ENCODE measurements around the gene ADRA2B.
"Not testable (repeated sequence)": the region's sequence is repeated elsewhere in the genome, so short reads cannot be mapped to it uniquely, and the experiment has no call there.

Gene ADRA2B

GRCh38 chr2:96089356-96090195 lies 26.8 kb downstream of the ADRA2B start:
- no peaks in the 10 kb centered on the region for H3K36me3 Mint-ChIP-seq (ENCODE audit: low read depth)
- DNase-seq: no peak
- no peak overlapping the region for H3K4me3 Mint-ChIP-seq
- H3K27me3 Mint-ChIP-seq: no peaks in the 10 kb centered on the region
- H3K27ac Mint-ChIP-seq: no peak overlapping the region
- H3K9me3 Mint-ChIP-seq: no peaks in the 10 kb centered on the region
- peaks cover 4% of the 10 kb centered on the region for H3K4me1 Mint-ChIP-seq (ENCODE audit: low read depth)

GRCh38 chr2:96088340-96089335 lies 27.7 kb downstream of the ADRA2B start:
- no peaks in the 10 kb centered on the region for H3K9me3 Mint-ChIP-seq
- no peak overlapping the region for H3K4me3 Mint-ChIP-seq
- no peak for DNase-seq
- H3K27me3 Mint-ChIP-seq: no peaks in the 10 kb centered on the region
- no peak overlapping the region for H3K27ac Mint-ChIP-seq
- H3K36me3 Mint-ChIP-seq (ENCODE audit: low read depth): no peaks in the 10 kb centered on the region
- peaks cover 4% of the 10 kb centered on the region for H3K4me1 Mint-ChIP-seq (ENCODE audit: low read depth)

- Mint-ChIP-seq H3K4me3 (no peak overlapping the region), H3K27me3 (no peaks in the 10 kb centered on the region), H3K4me1 (ENCODE audit: low read depth) (peaks cover 4% of the 10 kb centered on the region), H3K27ac (no peak overlapping the region), H3K36me3 (ENCODE audit: low read depth) (no peaks in the 10 kb centered on the region), H3K9me3 (no peaks in the 10 kb centered on the region)
- no peak for DNase-seq
Measured at GRCh38 chr2:96087130-96087529, 29.2 kb downstream of the ADRA2B start.

GRCh38 chr2:96085541-96086355 lies 30.6 kb downstream of the ADRA2B start:
- DNase-seq: peak; percentile 17
- no peaks in the 10 kb centered on the region for H3K9me3 Mint-ChIP-seq
- no peak overlapping the region for H3K4me3 Mint-ChIP-seq
- peaks cover 4% of the 10 kb centered on the region for H3K4me1 Mint-ChIP-seq (ENCODE audit: low read depth)
- no peaks in the 10 kb centered on the region for H3K27me3 Mint-ChIP-seq
- no peaks in the 10 kb centered on the region for H3K36me3 Mint-ChIP-seq (ENCODE audit: low read depth)
- no peak overlapping the region for H3K27ac Mint-ChIP-seq

- H3K9me3 Mint-ChIP-seq; H3K27me3 Mint-ChIP-seq; H3K4me3 Mint-ChIP-seq; DNase-seq; H3K4me1 Mint-ChIP-seq (ENCODE audit: low read depth); H3K36me3 Mint-ChIP-seq (ENCODE audit: low read depth); H3K27ac Mint-ChIP-seq: not testable (repeated sequence)
Measured at GRCh38 chr2:96084858-96085518, 31.4 kb downstream of the ADRA2B start.

DNA sequence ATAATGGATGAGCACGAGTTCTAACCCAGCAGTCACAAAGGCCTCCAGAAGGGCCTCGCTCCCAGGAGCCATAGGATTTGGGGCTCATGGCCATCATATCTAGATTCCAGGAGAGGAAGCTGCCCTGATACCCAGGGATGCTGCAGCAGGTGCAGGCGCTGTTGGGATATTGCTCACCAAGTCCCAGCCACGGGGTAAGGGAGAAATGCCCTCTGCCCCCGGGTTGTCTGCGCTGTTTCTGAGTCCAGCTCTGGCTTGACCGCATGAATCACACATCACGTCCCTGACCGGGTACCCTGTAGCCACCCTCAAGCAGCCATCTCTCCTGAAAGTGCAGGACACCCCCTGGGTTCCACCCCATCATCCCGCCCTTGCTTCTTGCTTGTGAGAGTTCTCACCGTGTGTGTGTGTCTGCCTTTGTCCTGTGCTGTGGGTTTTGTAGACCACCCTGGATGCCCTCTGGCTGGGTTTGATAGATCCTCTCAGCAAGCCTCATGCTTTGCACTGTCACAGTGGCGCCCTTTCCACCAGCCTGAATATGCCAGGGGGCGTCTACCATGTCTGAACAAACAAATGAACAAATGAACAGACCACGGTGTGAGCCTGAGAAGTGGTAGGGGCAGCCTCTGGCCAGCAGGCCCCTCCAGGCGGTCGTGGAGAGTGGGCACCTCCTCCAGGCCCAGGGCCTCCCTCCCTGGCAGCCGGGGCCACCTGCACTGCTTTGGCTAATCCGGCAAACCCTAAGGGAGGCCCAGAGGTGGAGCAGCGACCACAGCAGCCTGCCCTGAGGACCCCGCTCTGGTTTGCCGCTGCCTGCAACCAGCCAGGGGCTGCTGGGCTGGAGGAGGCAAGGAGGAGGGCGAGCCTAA lies 32.1 kb downstream of the ADRA2B start:
- peaks cover 4% of the 10 kb centered on the region for H3K4me1 Mint-ChIP-seq (ENCODE audit: low read depth)
- peak; percentile 9 for DNase-seq
- H3K27ac Mint-ChIP-seq: no peak overlapping the region
- no peaks in the 10 kb centered on the region for H3K36me3 Mint-ChIP-seq (ENCODE audit: low read depth)
- no peak overlapping the region for H3K4me3 Mint-ChIP-seq
- H3K9me3 Mint-ChIP-seq: no peaks in the 10 kb centered on the region
- no peaks in the 10 kb centered on the region for H3K27me3 Mint-ChIP-seq

- no peaks in the 10 kb centered on the region for H3K27me3 Mint-ChIP-seq
- H3K4me1 Mint-ChIP-seq (ENCODE audit: low read depth): peaks cover 4% of the 10 kb centered on the region
- no peak overlapping the region for H3K4me3 Mint-ChIP-seq
- H3K27ac Mint-ChIP-seq: no peak overlapping the region
- H3K9me3 Mint-ChIP-seq: no peaks in the 10 kb centered on the region
- no peaks in the 10 kb centered on the region for H3K36me3 Mint-ChIP-seq (ENCODE audit: low read depth)
- DNase-seq: peak; percentile 16
Measured at GRCh38 chr2:96083064-96083939, 33.1 kb downstream of the ADRA2B start.

GRCh38 chr2:96082211-96083063 lies 33.9 kb downstream of the ADRA2B start:
- no peak for DNase-seq
- Mint-ChIP-seq H3K4me1 (ENCODE audit: low read depth) (peaks cover 4% of the 10 kb centered on the region), H3K27ac (no peak overlapping the region), H3K4me3 (no peak overlapping the region), H3K27me3 (no peaks in the 10 kb centered on the region), H3K9me3 (peaks cover 2% of the 10 kb centered on the region), H3K36me3 (ENCODE audit: low read depth) (no peaks in the 10 kb centered on the region)

GRCh38 chr2:96081042-96081441 lies 35.3 kb downstream of the ADRA2B start:
- H3K4me3 Mint-ChIP-seq: no peak overlapping the region
- H3K4me1 Mint-ChIP-seq (ENCODE audit: low read depth): no peaks in the 10 kb centered on the region
- H3K27me3 Mint-ChIP-seq: no peaks in the 10 kb centered on the region
- peaks cover 5% of the 10 kb centered on the region for H3K9me3 Mint-ChIP-seq
- DNase-seq: no peak
- no peak overlapping the region for H3K27ac Mint-ChIP-seq
- H3K36me3 Mint-ChIP-seq (ENCODE audit: low read depth): no peaks in the 10 kb centered on the region

- no peaks in the 10 kb centered on the region for H3K36me3 Mint-ChIP-seq (ENCODE audit: low read depth)
- H3K4me1 Mint-ChIP-seq (ENCODE audit: low read depth): no peaks in the 10 kb centered on the region
- H3K27ac Mint-ChIP-seq: no peak overlapping the region
- no peak for DNase-seq
- peaks cover 15% of the 10 kb centered on the region for H3K9me3 Mint-ChIP-seq
- H3K4me3 Mint-ChIP-seq: no peak overlapping the region
- no peaks in the 10 kb centered on the region for H3K27me3 Mint-ChIP-seq
Measured at GRCh38 chr2:96075199-96075771, 41.1 kb downstream of the ADRA2B start.

- Mint-ChIP-seq H3K4me1 (ENCODE audit: low read depth) (no peaks in the 10 kb centered on the region), H3K36me3 (ENCODE audit: low read depth) (no peaks in the 10 kb centered on the region)
- no peak for DNase-seq
Measured at GRCh38 chr2:96074156-96074555, 42.2 kb downstream of the ADRA2B start.

More at GRCh38 chr2:96074156-96074555, 42.2 kb downstream of the ADRA2B start:
- Mint-ChIP-seq H3K9me3 (peaks cover 15% of the 10 kb centered on the region), H3K4me3 (no peak overlapping the region), H3K27me3 (no peaks in the 10 kb centered on the region), H3K27ac (no peak overlapping the region)
